Endothelial cell (in vitro differentiated cells): ENCODE results near the gene DSG2. TPM values are rescaled to one million over a fixed set of nuclear protein-coding genes. Genes with fewer than 3 reads are reported as not detected.

Experiments
- DNase-seq: peaks from one replicate; pipeline ENCODE4 v3.0.0; 2021; ENCODE audit warnings: low spot score
- H3K27ac Mint-ChIP-seq: one replicate; pipeline ENCODE4 v1.8.0; 2021; ENCODE audit warnings: mixed read lengths, inconsistent platforms; ENCODE audit not compliant: unreplicated experiment
- H3K27me3 Mint-ChIP-seq: one replicate; pipeline ENCODE4 v1.8.0; 2021; ENCODE audit warnings: mild to moderate bottlenecking, moderate library complexity, mixed read lengths, inconsistent platforms; ENCODE audit not compliant: unreplicated experiment
- H3K36me3 Mint-ChIP-seq: one replicate; pipeline ENCODE4 v1.8.0; 2021; ENCODE audit warnings: mild to moderate bottlenecking, low read depth, mixed read lengths, inconsistent platforms; ENCODE audit not compliant: unreplicated experiment
- H3K4me1 Mint-ChIP-seq: one replicate; pipeline ENCODE4 v1.8.0; 2021; ENCODE audit warnings: mild to moderate bottlenecking, mixed read lengths, inconsistent platforms; ENCODE audit not compliant: unreplicated experiment
- H3K4me3 Mint-ChIP-seq: one replicate; pipeline ENCODE4 v1.8.0; 2021; ENCODE audit warnings: mild to moderate bottlenecking, mixed read lengths, inconsistent platforms; ENCODE audit not compliant: unreplicated experiment
- H3K9me3 Mint-ChIP-seq: one replicate; pipeline ENCODE4 v1.8.0; 2021; ENCODE audit warnings: mixed read lengths, inconsistent platforms; ENCODE audit not compliant: unreplicated experiment
- CTCF ChIP-seq: fragments of 200-600 bp; sonication (generic); IDR thresholded peaks from one replicate; pipeline ENCODE4 v1.5.0; 2021; ENCODE audit warnings: antibody characterized with exemption; ENCODE audit not compliant: unreplicated experiment
- total RNA-seq: library from RNA; stranded (reverse); fragmentation: NEBNext Ultra II Directional; extraction: Animal tissue kit (Norgen Biotek cat#: 25700); gene quantifications from one replicate; pipeline ENCODE4 v1.2.1, GENCODE V29; 2021; ENCODE audit not compliant: unreplicated experiment

DSG2 gene
- total RNA-seq, 1 donor from 2014 or later: 60.5 TPM

GRCh38 chr18:31565782-31566512 lies 68.0 kb downstream of the DSG2 start:
- Mint-ChIP-seq H3K27me3 (peaks cover 5% of the 10 kb centered on the region), H3K4me3 (no peak overlapping the region), H3K36me3 (no peaks in the 10 kb centered on the region), H3K9me3 (no peaks in the 10 kb centered on the region), H3K4me1 (peaks cover 10% of the 10 kb centered on the region), H3K27ac (no peak overlapping the region)
- no peak for TF ChIP-seq CTCF
- no peak for DNase-seq

- H3K36me3 Mint-ChIP-seq: no peaks in the 10 kb centered on the region
- no peak overlapping the region for H3K4me3 Mint-ChIP-seq
- DNase-seq: no peak
- peaks cover 10% of the 10 kb centered on the region for H3K4me1 Mint-ChIP-seq
- H3K9me3 Mint-ChIP-seq: no peaks in the 10 kb centered on the region
- TF ChIP-seq CTCF: no peak
- H3K27ac Mint-ChIP-seq: no peak overlapping the region
- H3K27me3 Mint-ChIP-seq: peaks cover 6% of the 10 kb centered on the region
Measured at GRCh38 chr18:31566576-31567306, 68.8 kb downstream of the DSG2 start.

GRCh38 chr18:31572368-31572767 lies 74.4 kb downstream of the DSG2 start:
- Mint-ChIP-seq H3K4me1 (peaks cover 3% of the 10 kb centered on the region), H3K4me3 (no peak overlapping the region), H3K27me3 (peaks cover 5% of the 10 kb centered on the region), H3K27ac (no peak overlapping the region), H3K36me3 (no peaks in the 10 kb centered on the region), H3K9me3 (no peaks in the 10 kb centered on the region)
- no peak for DNase-seq
- TF ChIP-seq CTCF: no peak

GRCh38 chr18:31573051-31573450 lies 75.1 kb downstream of the DSG2 start:
- Mint-ChIP-seq H3K9me3 (no peaks in the 10 kb centered on the region), H3K36me3 (no peaks in the 10 kb centered on the region), H3K27me3 (peaks cover 6% of the 10 kb centered on the region), H3K4me3 (no peak overlapping the region), H3K27ac (no peak overlapping the region), H3K4me1 (peaks cover 3% of the 10 kb centered on the region)
- TF ChIP-seq CTCF: no peak
- no peak for DNase-seq

GRCh38 chr18:31574359-31574758 lies 76.4 kb downstream of the DSG2 start:
- DNase-seq: no peak
- H3K4me3 Mint-ChIP-seq: no peak overlapping the region

More at GRCh38 chr18:31574359-31574758, 76.4 kb downstream of the DSG2 start:
- peaks cover 6% of the 10 kb centered on the region for H3K27me3 Mint-ChIP-seq
- no peaks in the 10 kb centered on the region for H3K9me3 Mint-ChIP-seq
- no peak overlapping the region for H3K27ac Mint-ChIP-seq
- TF ChIP-seq CTCF: no peak
- H3K36me3 Mint-ChIP-seq: no peaks in the 10 kb centered on the region
- H3K4me1 Mint-ChIP-seq: peaks cover 3% of the 10 kb centered on the region
